GM13977 (cell line): ENCODE data around the gene CELF6.
"Not testable (repeated sequence)": the region's sequence is repeated elsewhere in the genome, so short reads cannot be mapped to it uniquely, and the experiment has no call there.

Experiments used
- DNase-seq: peaks from one replicate; pipeline ENCODE4 v3.0.0; 2012; ENCODE audit warnings: low spot score
- in situ Hi-C: fragments of 300-500 bp; cut with MboI; formaldehyde crosslinking; loops from one replicate; pipeline ENCODE4 v1.12.0; 2022; ENCODE audit warnings: low sequenced_read_pairs, low pct_unique_long_range_greater_than_20kb, mixed read lengths, inconsistent platforms; ENCODE audit not compliant: unreplicated experiment
- TF ChIP-seq, protein P1 (sequence below): IDR thresholded peaks from 2 replicates; pipeline ENCODE4 v1.5.1; 2012; ENCODE audit warnings: mild to moderate bottlenecking, control low read depth; ENCODE audit not compliant: insufficient read depth; ENCODE audit errors: extremely low read depth, missing control alignments

CELF6 gene

DNA sequence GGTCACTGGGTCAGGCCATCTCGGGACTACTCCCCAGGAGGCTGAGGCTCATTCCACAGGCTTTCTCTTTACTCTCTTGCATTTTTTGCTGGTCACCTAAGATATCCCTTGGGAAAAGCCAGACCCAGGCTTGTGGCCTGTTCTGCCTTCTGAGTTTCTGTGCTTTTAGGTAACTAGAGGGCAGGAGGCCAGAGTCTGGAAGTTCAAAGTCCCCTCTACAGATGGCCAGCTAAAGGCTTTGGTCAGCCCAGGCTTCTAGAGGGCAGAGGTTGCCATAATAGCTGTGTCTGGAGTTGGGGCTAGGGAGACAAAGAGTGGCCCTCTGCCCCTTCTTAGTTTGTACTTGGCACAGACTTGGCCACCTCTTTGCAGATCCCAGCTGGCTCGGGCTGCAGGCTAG, 39.2 kb downstream of the CELF6 start:
- in situ Hi-C loops, result no loop called here

DNA sequence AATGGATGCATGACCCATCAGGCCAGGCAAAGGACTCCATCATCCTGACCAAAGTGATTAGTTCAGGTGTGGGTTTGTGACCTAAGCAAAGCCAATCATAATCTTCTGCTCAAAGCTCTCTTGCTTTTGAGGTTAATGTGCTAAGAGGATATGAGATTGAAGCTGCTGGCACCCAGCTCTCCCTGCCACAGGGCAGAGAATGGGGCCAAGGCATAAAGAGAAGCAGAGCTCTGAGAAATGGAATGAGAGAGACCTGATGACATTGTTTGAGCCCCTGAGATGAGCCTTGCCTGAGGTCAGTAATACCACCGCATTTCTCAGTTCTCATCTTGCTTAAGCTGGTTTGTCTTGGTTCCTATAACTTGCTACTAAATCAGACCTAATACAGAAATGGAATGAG, 41.2 kb downstream of the CELF6 start:
- no peak for DNase-seq
- in situ Hi-C loops, result no loop called here

More for the DNA sequence above, 39.2 kb downstream of the CELF6 start:
- TF ChIP-seq, protein P1, sequence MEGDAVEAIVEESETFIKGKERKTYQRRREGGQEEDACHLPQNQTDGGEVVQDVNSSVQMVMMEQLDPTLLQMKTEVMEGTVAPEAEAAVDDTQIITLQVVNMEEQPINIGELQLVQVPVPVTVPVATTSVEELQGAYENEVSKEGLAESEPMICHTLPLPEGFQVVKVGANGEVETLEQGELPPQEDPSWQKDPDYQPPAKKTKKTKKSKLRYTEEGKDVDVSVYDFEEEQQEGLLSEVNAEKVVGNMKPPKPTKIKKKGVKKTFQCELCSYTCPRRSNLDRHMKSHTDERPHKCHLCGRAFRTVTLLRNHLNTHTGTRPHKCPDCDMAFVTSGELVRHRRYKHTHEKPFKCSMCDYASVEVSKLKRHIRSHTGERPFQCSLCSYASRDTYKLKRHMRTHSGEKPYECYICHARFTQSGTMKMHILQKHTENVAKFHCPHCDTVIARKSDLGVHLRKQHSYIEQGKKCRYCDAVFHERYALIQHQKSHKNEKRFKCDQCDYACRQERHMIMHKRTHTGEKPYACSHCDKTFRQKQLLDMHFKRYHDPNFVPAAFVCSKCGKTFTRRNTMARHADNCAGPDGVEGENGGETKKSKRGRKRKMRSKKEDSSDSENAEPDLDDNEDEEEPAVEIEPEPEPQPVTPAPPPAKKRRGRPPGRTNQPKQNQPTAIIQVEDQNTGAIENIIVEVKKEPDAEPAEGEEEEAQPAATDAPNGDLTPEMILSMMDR, result no peak
- DNase-seq, result no peak

DNA sequence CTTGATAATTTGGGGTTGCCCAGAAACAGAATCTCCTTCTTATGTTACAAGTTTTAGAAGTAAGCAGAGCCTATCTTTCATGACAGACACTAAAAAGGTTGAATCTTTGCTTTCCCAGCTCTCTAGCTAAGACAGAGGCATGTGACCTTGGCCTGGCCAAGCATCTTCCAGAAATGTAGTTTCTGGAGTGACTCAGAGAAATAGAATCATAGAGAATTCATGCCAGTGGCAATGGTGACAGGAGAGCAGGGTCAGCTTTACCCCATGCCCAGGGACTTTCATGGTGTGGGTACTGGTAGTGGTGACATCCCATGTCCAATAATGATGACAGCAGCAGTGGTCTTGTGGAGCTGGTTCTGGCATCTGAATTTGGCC, 43.6 kb downstream of the CELF6 start:
- TF ChIP-seq, protein P1, result no peak
- in situ Hi-C loops, result no loop called here
- DNase-seq, result no peak

More for the DNA sequence above, 41.2 kb downstream of the CELF6 start:
- TF ChIP-seq, protein P1, result no peak

DNA sequence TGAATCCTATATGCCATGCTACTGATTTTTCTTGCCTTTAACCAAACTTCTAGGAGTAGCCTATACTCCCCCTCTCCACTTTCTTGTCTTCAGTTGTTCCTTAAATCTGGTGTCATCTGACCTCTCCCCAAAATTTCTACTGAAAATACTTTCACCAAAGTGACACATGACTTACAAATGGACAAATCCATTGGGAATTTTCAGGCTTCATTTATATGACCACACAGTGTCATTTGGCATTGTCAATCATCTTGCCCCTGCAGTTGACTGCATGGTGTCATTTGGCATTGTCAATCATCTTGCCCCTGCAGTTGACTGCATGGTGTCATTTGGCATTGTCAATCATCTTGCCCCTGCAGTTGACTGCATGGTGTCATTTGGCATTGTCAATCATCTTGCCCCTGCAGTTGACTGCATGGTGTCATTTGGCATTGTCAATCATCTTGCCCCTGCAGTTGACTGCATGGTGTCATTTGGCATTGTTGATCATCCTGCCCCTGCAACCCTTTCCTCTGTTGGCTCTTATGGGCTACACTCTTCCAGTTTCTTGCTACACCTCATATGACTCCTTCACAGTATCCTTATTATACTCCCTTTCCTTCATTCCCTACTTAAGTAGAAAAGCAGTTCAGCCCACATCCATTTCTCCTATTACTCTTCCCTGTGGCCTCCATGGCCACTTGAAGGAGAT, 44.2 kb downstream of the CELF6 start:
- DNase-seq, in situ Hi-C loops: not testable (repeated sequence)

DNA sequence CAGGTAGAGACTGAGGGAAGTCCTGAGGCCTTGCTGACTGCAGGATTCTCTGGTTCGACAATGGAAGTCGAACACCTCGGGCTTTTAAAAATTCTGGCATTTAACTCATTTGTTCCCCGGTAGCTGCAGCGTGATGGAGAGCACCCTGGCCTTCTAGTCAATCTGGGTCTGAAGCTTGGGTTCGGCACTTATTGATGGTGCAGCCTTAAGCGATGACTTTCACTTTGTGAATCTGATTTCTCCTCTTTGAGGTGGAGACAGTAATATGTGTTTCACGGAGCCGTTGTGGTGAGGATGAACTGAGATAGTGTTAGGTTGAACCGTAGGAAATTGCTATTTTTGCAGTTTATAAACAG, 47.0 kb downstream of the CELF6 start:
- TF ChIP-seq, protein P1, result no peak
- in situ Hi-C loops, result no loop called here
- DNase-seq, result no peak

DNA sequence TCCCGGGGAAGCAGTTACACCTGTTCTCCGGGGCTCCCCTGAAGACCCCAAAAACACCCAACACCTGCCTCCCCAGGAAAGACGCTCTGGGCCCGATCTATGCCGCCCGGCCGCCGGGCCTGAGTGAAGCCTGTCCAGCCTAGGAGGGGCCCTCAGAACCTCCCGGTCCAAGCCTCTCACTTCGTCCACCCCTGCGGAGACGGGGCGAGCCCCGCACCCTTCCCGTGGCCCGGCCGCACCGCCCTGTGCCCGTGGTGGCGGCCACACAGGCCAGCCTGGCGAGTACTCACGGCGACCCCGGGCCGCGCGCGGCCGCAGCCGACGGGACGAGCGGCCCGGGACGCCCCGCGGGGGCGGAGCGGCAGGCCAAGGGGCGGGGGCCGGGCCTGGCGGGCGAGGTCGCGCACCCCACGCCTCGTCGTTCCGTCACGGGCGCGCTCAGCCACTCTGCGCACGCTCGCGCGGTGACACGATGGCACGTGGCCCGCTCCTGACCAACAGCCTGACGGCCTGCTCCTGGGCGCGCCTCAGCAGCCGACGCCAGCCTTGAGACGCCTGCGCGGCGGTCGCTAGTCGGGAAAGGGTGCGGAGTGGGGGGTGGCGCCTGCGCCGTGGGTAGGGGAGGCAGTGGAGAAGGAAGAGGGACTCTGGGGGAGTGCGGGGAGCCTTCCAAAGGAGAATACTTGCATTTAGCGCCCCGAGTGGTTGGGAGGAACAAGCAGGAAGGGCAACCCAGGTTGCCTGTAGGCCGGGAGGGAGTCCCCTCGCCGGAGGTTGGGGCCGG, 47.6 kb downstream of the CELF6 start, which contains the start of gene PARP6:
Gene PARP6 (minus strand): TSS at position 342 of the 784 bp plus-strand sequence. CDS start 5,077 bp downstream, outside the sequence.
- TF ChIP-seq, protein P1, result peak; percentile 76
- in situ Hi-C loops, result no loop called here

DNA sequence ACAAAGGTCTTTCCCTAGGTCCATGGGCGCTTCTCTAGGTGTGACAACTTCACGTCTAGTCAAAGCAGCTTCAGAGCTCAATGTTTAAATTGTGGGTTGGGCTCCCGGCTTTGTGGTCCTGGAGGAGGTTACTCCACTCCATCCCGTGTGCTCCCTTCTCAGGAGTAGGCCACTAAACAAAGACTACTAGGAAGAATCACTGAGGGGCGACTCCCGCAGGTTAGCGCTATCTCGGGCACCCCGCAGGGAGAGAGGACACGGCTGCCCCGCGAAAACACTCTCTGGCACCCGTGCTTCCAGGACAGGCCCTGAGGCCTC, 48.1 kb downstream of the CELF6 start:
- in situ Hi-C loops, result no loop called here
- TF ChIP-seq, protein P1, result no peak
- DNase-seq, result no peak

More for the DNA sequence above, 47.6 kb downstream of the CELF6 start, which contains the start of gene PARP6:
- peak; percentile 99 for DNase-seq
